Measurements from ENCODE around the gene GJC2.
A peak's percentile ranks its signal among the peaks of the same experiment; 100 is the strongest.
"Not testable (repeated sequence)": the region's sequence is repeated elsewhere in the genome, so short reads cannot be mapped to it uniquely, and the experiment has no call there.

GJC2 gene

GRCh38 chr1:228106800-228107054 lies 43.0 kb upstream of the GJC2 start:
- H3K4me3 ChIP-seq (ENCODE audit: insufficient read depth, low read depth, low read length), result no peak overlapping the region
- peaks cover 15% of the 10 kb centered on the region for H3K27me3 ChIP-seq (ENCODE audit: control insufficient read depth, insufficient read depth, low read length, poor library complexity, severe bottlenecking)
- no peaks in the 10 kb centered on the region for H3K9me3 ChIP-seq (ENCODE audit: control insufficient read depth, low read length)
- H3K36me3 ChIP-seq (ENCODE audit: control insufficient read depth, insufficient read depth, low read length), result peaks cover 5% of the 10 kb centered on the region
- 95 to 96% methylated on average over 9 of the region's 9 CpGs for WGBS, 2 experiments
- no peak overlapping the region for H3K27ac ChIP-seq (ENCODE audit: insufficient read depth, low read depth, low read length, poor library complexity, severe bottlenecking)
- H3K4me1 ChIP-seq (ENCODE audit: control insufficient read depth, insufficient read depth, low read length), result peaks cover 7% of the 10 kb centered on the region

GRCh38 chr1:228107636-228108035 lies 42.1 kb upstream of the GJC2 start:
- no peak overlapping the region for H3K4me3 ChIP-seq (ENCODE audit: insufficient read depth, low read depth, low read length)
- peaks cover 5% of the 10 kb centered on the region for H3K36me3 ChIP-seq (ENCODE audit: control insufficient read depth, insufficient read depth, low read length)
- no peaks in the 10 kb centered on the region for H3K9me3 ChIP-seq (ENCODE audit: control insufficient read depth, low read length)
- H3K27ac ChIP-seq (ENCODE audit: insufficient read depth, low read depth, low read length, poor library complexity, severe bottlenecking), result no peak overlapping the region
- 96% methylated on average over 19 of the region's 19 CpGs for WGBS, 2 experiments
- H3K27me3 ChIP-seq (ENCODE audit: control insufficient read depth, insufficient read depth, low read length, poor library complexity, severe bottlenecking), result peaks cover 15% of the 10 kb centered on the region
- peaks cover 7% of the 10 kb centered on the region for H3K4me1 ChIP-seq (ENCODE audit: control insufficient read depth, insufficient read depth, low read length)

- Histone ChIP-seq H3K27me3 (ENCODE audit: control insufficient read depth, insufficient read depth, low read length, poor library complexity, severe bottlenecking) (peaks cover 15% of the 10 kb centered on the region), H3K4me3 (ENCODE audit: insufficient read depth, low read depth, low read length) (peak overlapping the region; percentile 79), H3K9me3 (ENCODE audit: control insufficient read depth, low read length) (no peaks in the 10 kb centered on the region), H3K4me1 (ENCODE audit: control insufficient read depth, insufficient read depth, low read length) (peaks cover 7% of the 10 kb centered on the region), H3K36me3 (ENCODE audit: control insufficient read depth, insufficient read depth, low read length) (peaks cover 5% of the 10 kb centered on the region), H3K27ac (ENCODE audit: insufficient read depth, low read depth, low read length, poor library complexity, severe bottlenecking) (no peak overlapping the region)
- 88 to 90% methylated on average over 11 of the region's 11 CpGs for WGBS, 2 experiments
These were observed 41.6 kb upstream of the GJC2 start for GRCh38 chr1:228108055-228108690.

GRCh38 chr1:228108742-228109072 lies 41.0 kb upstream of the GJC2 start:
- Histone ChIP-seq H3K27me3 (ENCODE audit: control insufficient read depth, insufficient read depth, low read length, poor library complexity, severe bottlenecking) (peaks cover 15% of the 10 kb centered on the region), H3K9me3 (ENCODE audit: control insufficient read depth, low read length) (no peaks in the 10 kb centered on the region), H3K4me1 (ENCODE audit: control insufficient read depth, insufficient read depth, low read length) (peaks cover 7% of the 10 kb centered on the region), H3K36me3 (ENCODE audit: control insufficient read depth, insufficient read depth, low read length) (peaks cover 5% of the 10 kb centered on the region), H3K4me3 (ENCODE audit: insufficient read depth, low read depth, low read length) (peak overlapping the region; percentile 79), H3K27ac (ENCODE audit: insufficient read depth, low read depth, low read length, poor library complexity, severe bottlenecking) (peak overlapping the region; percentile 20)
- 11 to 12% methylated on average over 8 of the region's 8 CpGs for WGBS, 2 experiments

- H3K36me3 ChIP-seq (ENCODE audit: control insufficient read depth, insufficient read depth, low read length), result peaks cover 5% of the 10 kb centered on the region
- H3K4me1 ChIP-seq (ENCODE audit: control insufficient read depth, insufficient read depth, low read length), result peaks cover 7% of the 10 kb centered on the region
- WGBS, 2 experiments, result 1% methylated on average over 66 of the region's 66 CpGs
- H3K4me3 ChIP-seq (ENCODE audit: insufficient read depth, low read depth, low read length), result peak within 1 kb of the TSS; percentile 79
- H3K27ac ChIP-seq (ENCODE audit: insufficient read depth, low read depth, low read length, poor library complexity, severe bottlenecking), result peak within 1 kb of the TSS; percentile 20
- H3K27me3 ChIP-seq (ENCODE audit: control insufficient read depth, insufficient read depth, low read length, poor library complexity, severe bottlenecking), result peaks cover 15% of the 10 kb centered on the region
- H3K9me3 ChIP-seq (ENCODE audit: control insufficient read depth, low read length), result no peaks in the 10 kb centered on the region
These were observed 40.4 kb upstream of the GJC2 start, which contains the start of gene MRPL55 for GRCh38 chr1:228109073-228109961. Gene MRPL55 (minus strand): TSS chr1:228109299. CDS start chr1:228108260, 1,039 bp downstream.

GRCh38 chr1:228109962-228110488 lies 39.7 kb upstream of the GJC2 start:
- 50 to 51% methylated on average over 15 of the region's 15 CpGs for WGBS, 2 experiments
- Histone ChIP-seq H3K27me3 (ENCODE audit: control insufficient read depth, insufficient read depth, low read length, poor library complexity, severe bottlenecking) (peaks cover 15% of the 10 kb centered on the region), H3K4me3 (ENCODE audit: insufficient read depth, low read depth, low read length) (peak overlapping the region; percentile 79), H3K9me3 (ENCODE audit: control insufficient read depth, low read length) (no peaks in the 10 kb centered on the region), H3K27ac (ENCODE audit: insufficient read depth, low read depth, low read length, poor library complexity, severe bottlenecking) (no peak overlapping the region), H3K4me1 (ENCODE audit: control insufficient read depth, insufficient read depth, low read length) (peaks cover 7% of the 10 kb centered on the region), H3K36me3 (ENCODE audit: control insufficient read depth, insufficient read depth, low read length) (peaks cover 5% of the 10 kb centered on the region)

- peaks cover 5% of the 10 kb centered on the region for H3K36me3 ChIP-seq (ENCODE audit: control insufficient read depth, insufficient read depth, low read length)
- no peak overlapping the region for H3K27ac ChIP-seq (ENCODE audit: insufficient read depth, low read depth, low read length, poor library complexity, severe bottlenecking)
- no peaks in the 10 kb centered on the region for H3K9me3 ChIP-seq (ENCODE audit: control insufficient read depth, low read length)
- H3K4me3 ChIP-seq (ENCODE audit: insufficient read depth, low read depth, low read length), result peak overlapping the region; percentile 79
- WGBS, 2 experiments, result 91 to 92% methylated on average over 7 of the region's 7 CpGs
- H3K4me1 ChIP-seq (ENCODE audit: control insufficient read depth, insufficient read depth, low read length), result peaks cover 7% of the 10 kb centered on the region
- H3K27me3 ChIP-seq (ENCODE audit: control insufficient read depth, insufficient read depth, low read length, poor library complexity, severe bottlenecking), result peaks cover 15% of the 10 kb centered on the region
These were observed 39.2 kb upstream of the GJC2 start for GRCh38 chr1:228110556-228110955.

- WGBS, 2 experiments, result 92 to 98% methylated on average over 5 to 6 of the region's 6 CpGs
- not testable (repeated sequence) for H3K4me3 ChIP-seq (ENCODE audit: insufficient read depth, low read depth, low read length); H3K36me3 ChIP-seq (ENCODE audit: control insufficient read depth, insufficient read depth, low read length); H3K27ac ChIP-seq (ENCODE audit: insufficient read depth, low read depth, low read length, poor library complexity, severe bottlenecking); H3K4me1 ChIP-seq (ENCODE audit: control insufficient read depth, insufficient read depth, low read length); H3K9me3 ChIP-seq (ENCODE audit: control insufficient read depth, low read length)
- peaks cover 15% of the 10 kb centered on the region for H3K27me3 ChIP-seq (ENCODE audit: control insufficient read depth, insufficient read depth, low read length, poor library complexity, severe bottlenecking)
These were observed 38.4 kb upstream of the GJC2 start for GRCh38 chr1:228111315-228111714.

GRCh38 chr1:228112167-228112566 lies 37.6 kb upstream of the GJC2 start:
- 91 to 92% methylated on average over 7 of the region's 7 CpGs for WGBS, 2 experiments
- Histone ChIP-seq H3K27ac (ENCODE audit: insufficient read depth, low read depth, low read length, poor library complexity, severe bottlenecking) (no peak overlapping the region), H3K36me3 (ENCODE audit: control insufficient read depth, insufficient read depth, low read length) (no peaks in the 10 kb centered on the region), H3K4me1 (ENCODE audit: control insufficient read depth, insufficient read depth, low read length) (peaks cover 7% of the 10 kb centered on the region), H3K27me3 (ENCODE audit: control insufficient read depth, insufficient read depth, low read length, poor library complexity, severe bottlenecking) (peaks cover 15% of the 10 kb centered on the region), H3K9me3 (ENCODE audit: control insufficient read depth, low read length) (peaks cover under 1% of the 10 kb centered on the region), H3K4me3 (ENCODE audit: insufficient read depth, low read depth, low read length) (no peak overlapping the region)

GRCh38 chr1:228112617-228113016 lies 37.1 kb upstream of the GJC2 start:
- H3K27me3 ChIP-seq (ENCODE audit: control insufficient read depth, insufficient read depth, low read length, poor library complexity, severe bottlenecking), result peaks cover 15% of the 10 kb centered on the region
- WGBS, 2 experiments, result 85 to 94% methylated on average over 1 of the region's 1 CpG
- H3K27ac ChIP-seq (ENCODE audit: insufficient read depth, low read depth, low read length, poor library complexity, severe bottlenecking), result no peak overlapping the region
- H3K4me3 ChIP-seq (ENCODE audit: insufficient read depth, low read depth, low read length), result no peak overlapping the region
- H3K4me1 ChIP-seq (ENCODE audit: control insufficient read depth, insufficient read depth, low read length), result peaks cover 7% of the 10 kb centered on the region
- H3K9me3 ChIP-seq (ENCODE audit: control insufficient read depth, low read length), result peaks cover 3% of the 10 kb centered on the region
- no peaks in the 10 kb centered on the region for H3K36me3 ChIP-seq (ENCODE audit: control insufficient read depth, insufficient read depth, low read length)
